ENCODE measurements around the gene GDF11.
"Not testable (repeated sequence)": the region's sequence is repeated elsewhere in the genome, so short reads cannot be mapped to it uniquely, and the experiment has no call there.

GDF11 gene

GRCh38 chr12:55757701-55758100 is 14.8 kb downstream of the GDF11 start:
- H3K9ac ChIP-seq = no peak overlapping the region
- H3K4me1 ChIP-seq = no peaks in the 10 kb centered on the region
- no peaks in the 10 kb centered on the region for H3K36me3 ChIP-seq (ENCODE audit: control insufficient read depth, insufficient read depth, low read length)
- no peak overlapping the region for H3K4me3 ChIP-seq (ENCODE audit: low read depth, low read length)
- H3K4me2 ChIP-seq (ENCODE audit: low read length) = no peak overlapping the region
- no peaks in the 10 kb centered on the region for H3K27me3 ChIP-seq (ENCODE audit: control insufficient read depth, insufficient read depth, low read length)
- no peak overlapping the region for H2AFZ ChIP-seq
- no peak overlapping the region for H3K27ac ChIP-seq
- TF ChIP-seq CTCF (IDR thresholded peaks at IDR 0.05) = no peak
- H3K9me3 ChIP-seq (ENCODE audit: control insufficient read depth, low read length) = no peaks in the 10 kb centered on the region
- no peaks in the 10 kb centered on the region for H3K79me2 ChIP-seq

- H3K27ac ChIP-seq; H3K36me3 ChIP-seq (ENCODE audit: control insufficient read depth, insufficient read depth, low read length); H3K4me1 ChIP-seq; H3K4me3 ChIP-seq (ENCODE audit: low read depth, low read length); H3K27me3 ChIP-seq (ENCODE audit: control insufficient read depth, insufficient read depth, low read length); H2AFZ ChIP-seq; H3K4me2 ChIP-seq (ENCODE audit: low read length); H3K9ac ChIP-seq; H3K79me2 ChIP-seq; H3K9me3 ChIP-seq (ENCODE audit: control insufficient read depth, low read length): not testable (repeated sequence)
Measured at GRCh38 chr12:55758575-55758974, 15.7 kb downstream of the GDF11 start.

- no peak overlapping the region for H3K4me2 ChIP-seq (ENCODE audit: low read length)
- H3K9ac ChIP-seq = no peak overlapping the region
- H3K27ac ChIP-seq = no peak overlapping the region
- H3K9me3 ChIP-seq (ENCODE audit: control insufficient read depth, low read length) = no peaks in the 10 kb centered on the region
- no peaks in the 10 kb centered on the region for H3K4me1 ChIP-seq
- H3K27me3 ChIP-seq (ENCODE audit: control insufficient read depth, insufficient read depth, low read length) = no peaks in the 10 kb centered on the region
- no peak overlapping the region for H2AFZ ChIP-seq
- TF ChIP-seq CTCF (IDR thresholded peaks at IDR 0.05) = no peak
- no peaks in the 10 kb centered on the region for H3K79me2 ChIP-seq
- H3K4me3 ChIP-seq (ENCODE audit: low read depth, low read length) = no peak overlapping the region
- H3K36me3 ChIP-seq (ENCODE audit: control insufficient read depth, insufficient read depth, low read length) = no peaks in the 10 kb centered on the region
Measured at GRCh38 chr12:55760663-55761062, 17.7 kb downstream of the GDF11 start.

- H3K4me1 ChIP-seq = no peaks in the 10 kb centered on the region
- H3K27me3 ChIP-seq (ENCODE audit: control insufficient read depth, insufficient read depth, low read length) = no peaks in the 10 kb centered on the region
- H3K4me3 ChIP-seq (ENCODE audit: low read depth, low read length) = no peak overlapping the region
- H2AFZ ChIP-seq = no peak overlapping the region
- no peaks in the 10 kb centered on the region for H3K36me3 ChIP-seq (ENCODE audit: control insufficient read depth, insufficient read depth, low read length)
- H3K27ac ChIP-seq = no peak overlapping the region
- H3K9ac ChIP-seq = no peak overlapping the region
- H3K79me2 ChIP-seq = peaks cover 3% of the 10 kb centered on the region
- no peak overlapping the region for H3K4me2 ChIP-seq (ENCODE audit: low read length)
- TF ChIP-seq CTCF (IDR thresholded peaks at IDR 0.05) = no peak
- H3K9me3 ChIP-seq (ENCODE audit: control insufficient read depth, low read length) = no peaks in the 10 kb centered on the region
Measured at GRCh38 chr12:55762646-55763045, 19.7 kb downstream of the GDF11 start.

DNA sequence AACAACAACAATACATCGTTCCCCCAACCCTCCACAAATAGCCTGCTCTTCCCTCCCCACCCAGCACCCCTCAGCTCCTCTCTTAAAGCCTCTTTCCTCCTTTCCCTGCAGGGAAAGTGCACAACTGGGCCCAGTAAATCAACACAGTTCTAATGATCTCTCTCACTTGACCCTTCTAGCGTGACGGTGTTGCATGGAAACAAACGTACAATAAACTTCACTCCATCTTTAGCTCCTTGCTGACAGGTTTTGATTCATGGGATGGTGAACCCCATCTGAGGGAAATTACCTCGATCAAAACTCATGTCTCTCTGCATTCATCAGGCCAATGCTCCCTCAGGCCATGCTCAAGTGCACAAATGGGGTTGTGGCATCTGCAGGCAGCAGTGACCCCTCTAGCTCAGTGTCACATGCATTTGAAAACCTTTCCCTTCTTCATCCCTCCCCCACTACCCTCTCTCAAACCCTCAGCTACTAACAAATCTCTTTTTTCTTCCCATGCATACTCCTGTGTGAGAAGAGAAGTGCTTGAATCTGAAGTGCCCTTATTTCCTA is 22.9 kb downstream of the GDF11 start:
- no peak overlapping the region for H3K4me3 ChIP-seq (ENCODE audit: low read depth, low read length)
- H3K27ac ChIP-seq = no peak overlapping the region
- H3K9ac ChIP-seq = no peak overlapping the region
- peaks cover 11% of the 10 kb centered on the region for H3K79me2 ChIP-seq
- no peaks in the 10 kb centered on the region for H3K4me1 ChIP-seq
- H3K27me3 ChIP-seq (ENCODE audit: control insufficient read depth, insufficient read depth, low read length) = no peaks in the 10 kb centered on the region
- H3K4me2 ChIP-seq (ENCODE audit: low read length) = no peak overlapping the region
- H2AFZ ChIP-seq = no peak overlapping the region
- H3K9me3 ChIP-seq (ENCODE audit: control insufficient read depth, low read length) = no peaks in the 10 kb centered on the region
- TF ChIP-seq CTCF (IDR thresholded peaks at IDR 0.05) = no peak
- no peaks in the 10 kb centered on the region for H3K36me3 ChIP-seq (ENCODE audit: control insufficient read depth, insufficient read depth, low read length)
